HG03103 (cell line): ENCODE results near the gene SSTR5.

Source experiments
- ATAC-seq: cut with Tn5 transposase; IDR thresholded peaks from one replicate; pipeline ENCODE4 v1.9.1; 2021; ENCODE audit warnings: low read depth; ENCODE audit not compliant: unreplicated experiment

Gene SSTR5

GRCh38 chr16:1053700-1054368, 18.7 kb upstream of the SSTR5 start:
- ATAC-seq: no peak

- ATAC-seq: no peak
Observed at GRCh38 chr16:1054660-1055556, 17.6 kb upstream of the SSTR5 start.

GRCh38 chr16:1055557-1055924, 17.0 kb upstream of the SSTR5 start:
- ATAC-seq: no peak

- no peak for ATAC-seq
Observed at GRCh38 chr16:1056196-1056595, 16.4 kb upstream of the SSTR5 start.

GRCh38 chr16:1057252-1057932, 15.2 kb upstream of the SSTR5 start:
- ATAC-seq: no peak

GRCh38 chr16:1058216-1058615, 14.3 kb upstream of the SSTR5 start:
- no peak for ATAC-seq

GRCh38 chr16:1059310-1059709, 13.2 kb upstream of the SSTR5 start:
- ATAC-seq: no peak

GRCh38 chr16:1060416-1061340, 11.9 kb upstream of the SSTR5 start:
- no peak for ATAC-seq

- ATAC-seq: no peak
Observed at GRCh38 chr16:1061769-1062505, 10.6 kb upstream of the SSTR5 start.

GRCh38 chr16:1062895-1063294, 9.7 kb upstream of the SSTR5 start:
- no peak for ATAC-seq

- no peak for ATAC-seq
Observed at GRCh38 chr16:1063728-1064127, 8.8 kb upstream of the SSTR5 start.

- ATAC-seq: no peak
Observed at GRCh38 chr16:1065469-1066128, 6.9 kb upstream of the SSTR5 start.

GRCh38 chr16:1066584-1067172, 5.9 kb upstream of the SSTR5 start:
- no peak for ATAC-seq

- no peak for ATAC-seq
Observed at GRCh38 chr16:1067629-1068028, 4.9 kb upstream of the SSTR5 start.

- no peak for ATAC-seq
Observed at GRCh38 chr16:1068451-1068850, 4.1 kb upstream of the SSTR5 start.

- ATAC-seq: no peak
Observed at GRCh38 chr16:1069154-1069553, 3.4 kb upstream of the SSTR5 start.

- ATAC-seq: no peak
Observed at GRCh38 chr16:1070084-1070863, 2.3 kb upstream of the SSTR5 start.

GRCh38 chr16:1070864-1071408, 1.6 kb upstream of the SSTR5 start:
- ATAC-seq: no peak
